NCI-H1694 (cell line): ENCODE measurements around the gene DNASE2.
"Not testable (repeated sequence)": the region's sequence is repeated elsewhere in the genome, so short reads cannot be mapped to it uniquely, and the experiment has no call there.

ENCODE experiments used
- DNase-seq: peaks from one replicate; lab custom pipeline; 2025; lab: John Stamatoyannopoulos, UW

DNASE2 gene, protein sequence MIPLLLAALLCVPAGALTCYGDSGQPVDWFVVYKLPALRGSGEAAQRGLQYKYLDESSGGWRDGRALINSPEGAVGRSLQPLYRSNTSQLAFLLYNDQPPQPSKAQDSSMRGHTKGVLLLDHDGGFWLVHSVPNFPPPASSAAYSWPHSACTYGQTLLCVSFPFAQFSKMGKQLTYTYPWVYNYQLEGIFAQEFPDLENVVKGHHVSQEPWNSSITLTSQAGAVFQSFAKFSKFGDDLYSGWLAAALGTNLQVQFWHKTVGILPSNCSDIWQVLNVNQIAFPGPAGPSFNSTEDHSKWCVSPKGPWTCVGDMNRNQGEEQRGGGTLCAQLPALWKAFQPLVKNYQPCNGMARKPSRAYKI

DNA sequence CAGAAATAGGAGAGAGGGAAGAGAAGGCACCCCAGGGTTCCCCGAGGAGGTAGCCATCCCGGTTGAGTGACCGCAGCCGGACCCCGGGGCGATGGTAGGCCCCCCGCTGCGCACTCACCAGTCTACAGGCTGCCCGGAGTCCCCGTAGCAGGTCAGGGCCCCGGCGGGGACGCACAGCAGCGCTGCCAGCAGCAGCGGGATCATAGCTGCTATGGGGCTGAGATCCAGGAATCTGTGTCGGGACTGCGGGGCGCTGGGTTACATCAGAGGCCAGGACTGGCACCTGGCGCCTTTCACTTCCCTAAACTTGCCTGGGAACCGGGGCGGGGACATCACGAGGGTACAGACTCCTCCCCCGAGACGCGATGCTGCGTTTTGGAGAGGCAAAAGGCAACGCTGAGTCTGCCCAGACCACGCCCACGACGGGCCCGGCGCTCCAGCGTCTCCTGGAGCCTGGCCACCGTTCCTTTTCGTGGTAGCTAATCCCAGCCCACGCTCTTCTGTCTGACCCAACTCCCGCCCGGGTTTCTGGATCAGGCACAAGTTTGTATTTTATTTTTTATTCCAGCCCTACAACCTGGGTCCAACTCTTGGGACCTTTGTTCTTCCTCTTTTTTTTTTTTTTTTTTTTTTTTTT, at the start of gene DNASE2:
Gene DNASE2 (minus strand): TSS at position 278 of the 637 bp plus-strand sequence. CDS start 74 bp downstream, at position 204.
- DNase-seq = peak; percentile 77

GRCh38 chr19:12930002-12930645, 48.9 kb upstream of the DNASE2 start:
- DNase-seq = no peak

GRCh38 chr19:12924621-12925310, 43.5 kb upstream of the DNASE2 start:
- DNase-seq = no peak

- DNase-seq = no peak
Observed at GRCh38 chr19:12922959-12923358, 41.7 kb upstream of the DNASE2 start.

DNA sequence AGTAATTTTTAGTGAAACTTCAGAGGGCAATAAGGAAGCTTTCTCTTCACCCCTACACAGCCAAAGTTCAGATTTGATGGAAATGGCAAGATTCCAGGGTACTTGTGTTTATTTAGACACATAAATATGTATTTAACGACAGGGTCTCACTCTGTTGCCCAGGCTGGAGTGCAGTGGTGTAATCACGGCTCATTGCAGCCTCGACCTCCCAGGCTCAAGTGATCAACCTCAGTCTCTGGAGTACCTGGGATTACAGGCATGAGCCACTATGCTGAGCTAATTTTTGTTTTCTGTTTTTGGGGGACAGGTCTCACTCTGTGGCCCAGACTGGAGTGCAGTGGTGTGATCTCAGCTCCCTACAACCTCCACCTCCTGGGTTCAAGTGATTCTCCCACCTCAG, 39.8 kb upstream of the DNASE2 start:
- DNase-seq = no peak

- DNase-seq = no peak
Observed at GRCh38 chr19:12918253-12918652, 37.0 kb upstream of the DNASE2 start.

DNA sequence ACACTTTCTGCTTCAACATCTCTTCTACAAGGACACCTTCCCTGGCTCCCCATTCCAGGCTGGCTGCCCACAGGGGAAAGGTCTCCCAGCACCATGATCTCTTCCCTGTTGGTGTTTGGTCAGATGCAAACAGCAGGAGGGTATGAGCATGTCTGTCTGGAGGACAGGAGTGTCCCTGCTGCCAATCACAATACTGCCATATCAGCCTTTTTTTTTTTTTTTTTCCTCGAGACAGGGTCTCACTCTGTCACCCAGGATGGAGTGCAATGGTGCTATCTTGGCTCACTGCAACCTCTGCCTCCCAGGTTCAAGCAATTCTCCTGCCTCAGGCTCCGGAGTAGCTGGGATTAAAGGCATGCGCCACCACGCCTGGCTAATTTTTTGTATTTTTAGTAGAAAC, 34.6 kb upstream of the DNASE2 start:
- not testable (repeated sequence) for DNase-seq

- no peak for DNase-seq
Observed at GRCh38 chr19:12913851-12914690, 32.8 kb upstream of the DNASE2 start.

DNA sequence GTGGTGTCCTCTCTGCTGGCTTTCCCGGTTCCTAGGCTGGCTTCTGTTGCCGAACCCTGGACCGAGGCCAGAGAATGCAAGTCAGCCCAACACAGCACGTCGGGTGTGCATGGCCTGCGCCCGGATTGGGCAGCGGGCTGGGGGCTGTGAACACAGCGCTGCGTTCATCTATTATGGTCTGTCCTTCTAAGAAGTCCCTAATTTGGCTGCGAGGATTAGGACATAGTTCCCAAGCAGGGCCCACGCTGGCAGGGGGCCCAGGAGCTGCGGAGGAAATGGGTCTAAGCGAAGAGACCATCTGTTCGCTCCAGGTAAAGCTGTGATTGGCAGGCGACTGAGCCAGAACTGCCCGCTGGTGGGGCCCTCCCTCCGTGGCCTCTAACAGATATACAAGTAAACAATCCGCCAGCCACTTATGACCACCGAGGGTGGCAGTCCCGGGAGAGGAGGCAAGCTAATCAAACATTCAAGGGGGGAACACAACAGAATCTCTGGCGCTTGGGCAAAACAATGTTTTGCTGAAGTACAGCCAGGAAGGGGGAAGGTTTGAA, 31.8 kb upstream of the DNASE2 start:
- peak; percentile 94 for DNase-seq

DNA sequence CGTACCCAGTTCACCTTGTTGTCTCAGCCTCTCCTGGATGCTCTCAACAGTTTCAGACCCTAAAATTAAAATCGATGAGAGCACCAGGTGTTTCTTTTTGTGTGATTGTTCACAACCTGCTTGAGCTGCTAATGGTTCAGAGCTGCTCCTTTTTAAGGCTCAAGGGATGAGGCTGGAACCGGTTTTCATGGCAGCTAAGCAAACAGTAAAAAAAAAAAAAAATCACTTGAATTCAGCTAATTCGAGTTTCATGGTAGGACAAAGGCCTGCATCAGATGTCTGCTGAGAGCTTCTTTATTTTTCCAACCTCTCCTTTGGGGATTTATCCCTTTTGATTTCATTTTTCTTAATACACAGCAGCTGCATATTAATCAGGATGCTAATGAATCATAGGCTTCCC, 31.3 kb upstream of the DNASE2 start:
- no peak for DNase-seq

DNA sequence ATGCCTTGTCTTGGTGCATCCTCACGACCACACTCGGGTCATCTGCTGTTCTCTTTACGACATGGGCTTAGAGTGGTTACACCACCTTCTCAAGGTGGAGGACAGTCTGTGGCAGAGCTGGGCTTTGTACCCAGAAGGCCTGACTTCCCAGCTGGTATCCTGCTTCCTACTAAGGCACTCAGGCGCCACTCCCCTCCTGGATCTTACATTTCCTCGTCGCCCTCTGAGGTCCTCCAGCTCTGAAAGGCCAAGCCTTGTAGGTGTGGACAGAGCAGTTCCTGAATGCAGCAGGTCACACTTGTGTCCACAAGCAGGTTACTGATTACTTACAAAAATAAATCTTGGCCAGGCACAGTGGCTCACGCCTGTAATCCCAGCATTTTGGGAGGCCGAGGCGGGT, 25.9 kb upstream of the DNASE2 start:
- DNase-seq = no peak

DNA sequence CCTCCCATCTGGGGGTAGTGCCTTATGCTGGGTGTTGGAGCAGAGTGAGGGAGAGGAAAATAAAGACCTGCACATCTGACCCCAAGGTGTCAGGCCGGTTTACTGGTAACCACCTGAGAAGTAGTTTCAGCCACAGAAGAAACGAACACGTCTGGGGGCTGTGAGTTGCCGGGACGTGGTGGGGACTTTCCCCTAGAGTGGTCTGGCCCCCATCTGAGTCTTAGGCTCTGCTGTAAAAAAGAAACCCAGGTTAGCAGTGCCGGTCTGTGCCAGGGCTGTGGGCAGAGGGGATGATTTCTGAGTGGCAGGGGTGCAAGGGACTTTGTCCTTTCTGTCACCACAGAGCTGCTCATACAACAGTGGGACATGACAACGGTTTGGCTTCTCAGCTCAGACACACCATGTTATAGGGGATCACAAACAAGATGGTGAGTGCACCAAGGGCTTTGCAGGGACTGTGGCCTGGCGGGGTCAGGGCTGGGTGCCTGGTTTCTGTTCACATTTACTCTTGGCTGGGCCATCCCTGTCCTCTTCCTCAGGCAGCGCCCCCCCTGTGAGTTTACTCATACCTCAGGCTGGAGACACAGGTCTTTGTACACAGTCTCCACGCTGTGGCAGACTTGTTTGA, 18.8 kb upstream of the DNASE2 start:
- no peak for DNase-seq

GRCh38 chr19:12896460-12896859, 15.2 kb upstream of the DNASE2 start:
- no peak for DNase-seq

GRCh38 chr19:12893582-12893981, 12.3 kb upstream of the DNASE2 start:
- no peak for DNase-seq

GRCh38 chr19:12891553-12892021, 10.3 kb upstream of the DNASE2 start:
- no peak for DNase-seq

DNA sequence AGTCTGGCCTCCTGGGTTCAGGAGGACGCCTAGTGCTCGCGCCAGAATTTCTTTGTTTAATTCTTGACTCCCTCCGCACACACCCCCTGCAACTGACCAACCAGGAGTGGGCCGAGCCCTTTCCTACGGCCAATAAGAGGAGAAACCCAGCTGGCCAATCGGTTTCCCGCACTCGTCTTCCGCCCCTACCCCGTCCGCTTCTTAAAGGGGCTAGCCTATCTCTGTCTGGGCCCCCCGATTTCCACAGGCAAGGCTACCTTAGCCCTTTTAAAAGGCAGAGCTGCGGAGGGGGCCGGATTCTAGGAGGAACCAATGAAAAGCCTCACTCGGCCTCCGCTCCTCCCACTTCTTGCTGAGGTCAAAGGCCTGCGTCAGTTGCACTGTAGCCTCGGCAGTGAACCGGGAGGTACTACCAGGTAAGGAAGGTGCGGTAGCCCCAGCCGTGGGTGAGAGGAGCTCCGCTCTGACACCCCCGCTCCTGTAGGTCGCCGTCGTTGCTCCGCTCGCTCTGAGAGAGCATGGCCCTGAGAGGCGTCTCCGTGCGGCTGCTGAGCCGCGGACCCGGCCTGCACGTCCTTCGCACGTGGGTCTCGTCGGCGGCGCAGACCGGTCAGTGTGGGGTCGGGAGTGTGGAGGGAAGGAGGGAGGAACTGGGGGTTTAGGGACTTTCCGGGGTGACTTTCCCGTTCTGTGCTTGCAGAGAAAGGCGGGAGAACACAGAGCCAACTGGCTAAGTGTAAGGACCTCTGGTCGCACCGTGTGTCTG, 9.7 kb upstream of the DNASE2 start, which contains the start of gene GCDH:
Gene GCDH (plus strand): TSS at position 374 of the 766 bp plus-strand sequence. CDS start 145 bp downstream, at position 519.
- peak; percentile 98 for DNase-seq

- DNase-seq = not testable (repeated sequence)
Observed at GRCh38 chr19:12890299-12890786, 9.1 kb upstream of the DNASE2 start.

DNA sequence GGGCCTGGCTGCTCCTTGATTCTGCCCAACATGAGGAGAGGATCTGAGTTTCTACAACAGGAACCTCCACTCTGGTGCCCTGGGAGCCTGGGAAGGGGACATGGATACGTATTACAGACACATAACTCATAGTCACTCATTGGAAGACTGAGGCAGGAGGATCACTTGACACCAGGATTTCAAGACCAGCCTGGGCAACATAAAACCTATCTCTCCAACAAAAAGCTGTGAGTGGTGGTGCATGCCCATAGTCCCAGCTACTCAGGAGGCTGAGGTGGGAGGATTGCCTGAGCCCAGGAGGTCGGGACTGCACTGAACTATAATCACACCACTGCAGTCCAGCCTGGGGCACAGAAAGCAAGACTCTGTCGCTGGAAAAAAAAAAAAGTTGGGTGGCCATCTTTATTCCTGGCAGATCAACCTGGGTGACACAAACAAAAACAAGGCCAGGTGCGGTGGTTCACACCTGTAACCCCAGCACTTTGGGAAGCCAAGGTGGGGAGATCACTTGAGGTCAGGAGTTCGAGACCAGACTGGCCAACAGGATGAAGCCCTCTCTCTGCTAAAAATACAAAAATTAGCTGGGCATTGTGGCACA, 6.9 kb upstream of the DNASE2 start:
- no peak for DNase-seq
